GM21526 (cell line): ENCODE data around the gene KCTD20.
"Not testable (repeated sequence)": the region's sequence is repeated elsewhere in the genome, so short reads cannot be mapped to it uniquely, and the experiment has no call there.

ENCODE experiments used
- ATAC-seq: cut with Tn5 transposase; IDR thresholded peaks from one replicate; pipeline ENCODE4 v1.9.1; 2021; ENCODE audit warnings: moderate library complexity; ENCODE audit not compliant: unreplicated experiment, low FRiP score

KCTD20 gene

DNA sequence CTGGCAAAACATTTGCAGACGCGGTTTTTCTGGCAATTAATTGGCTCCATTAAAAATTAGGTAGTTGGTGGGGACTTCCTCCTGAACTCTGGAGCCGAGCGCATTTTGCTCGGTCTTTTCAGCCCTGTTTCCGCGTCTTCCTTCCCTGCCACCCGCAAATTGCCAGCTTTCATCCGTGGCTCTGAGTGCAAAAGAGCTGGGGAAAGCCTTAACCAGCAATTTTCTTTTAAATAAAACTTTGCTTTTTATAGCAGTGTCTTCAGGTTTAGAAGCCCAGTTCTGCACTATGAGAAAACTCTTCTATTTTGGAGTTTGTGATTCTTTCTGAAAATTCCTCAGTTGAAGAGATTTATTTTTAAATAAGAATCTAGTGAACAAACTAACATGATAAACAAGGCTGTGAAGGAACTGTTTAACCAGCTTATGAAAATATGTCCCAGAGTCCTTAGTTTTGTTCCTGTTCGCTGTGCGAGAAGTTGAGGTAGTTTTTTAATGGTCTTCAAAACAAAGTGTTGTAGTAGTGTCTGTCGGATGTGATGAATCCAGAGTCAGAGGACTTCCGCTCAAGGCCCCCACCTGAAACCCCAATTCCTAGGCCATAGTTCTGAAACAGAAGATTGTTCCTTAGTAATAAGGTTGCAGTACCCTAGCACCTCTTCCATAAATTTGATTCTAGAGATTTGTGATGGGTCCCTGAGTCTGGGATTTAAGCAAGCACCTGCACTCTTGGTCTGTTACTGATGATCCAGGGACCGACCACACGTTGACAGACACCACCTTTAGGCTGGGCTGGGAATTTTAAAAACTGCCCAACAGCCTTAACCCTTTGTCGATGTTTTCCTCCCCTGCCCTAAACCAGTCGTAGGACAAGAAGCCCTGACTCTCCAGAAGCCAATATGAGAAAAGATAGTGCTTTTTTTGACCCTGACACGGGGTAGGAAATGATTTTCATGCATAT is 950 bp downstream of the KCTD20 start:
- no peak for ATAC-seq

GRCh38 chr6:36444470-36444869 is 1.7 kb downstream of the KCTD20 start:
- no peak for ATAC-seq

GRCh38 chr6:36445621-36446020 is 2.8 kb downstream of the KCTD20 start:
- ATAC-seq = no peak

- not testable (repeated sequence) for ATAC-seq
These were observed 6.4 kb downstream of the KCTD20 start for GRCh38 chr6:36449173-36449572.

- not testable (repeated sequence) for ATAC-seq
These were observed 10.1 kb downstream of the KCTD20 start for GRCh38 chr6:36452897-36453296.

DNA sequence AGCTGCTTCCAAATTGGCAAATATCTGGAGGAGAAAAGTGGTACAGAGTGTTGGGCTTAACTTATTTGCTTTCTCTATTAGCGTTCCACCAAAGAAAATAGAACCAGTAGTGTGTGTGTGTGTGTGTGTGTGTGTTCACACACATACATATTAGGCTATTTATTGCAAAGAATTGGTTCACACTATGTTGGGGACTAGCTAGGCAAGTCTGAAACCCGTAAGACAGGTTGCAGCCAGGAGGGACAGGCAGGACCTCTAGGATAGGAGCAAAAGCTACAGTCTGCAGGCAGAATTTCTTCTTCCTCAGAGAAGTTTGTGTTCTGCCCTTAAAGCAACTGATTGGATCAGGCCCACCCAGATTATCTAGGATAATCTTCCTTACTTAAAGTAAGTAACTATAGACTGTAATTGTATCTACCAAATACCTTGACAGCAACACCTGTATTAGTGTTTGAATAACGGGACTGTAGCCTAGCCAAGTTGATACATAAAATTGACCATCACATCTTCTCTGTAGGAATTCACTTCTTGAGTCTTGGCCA is 12.8 kb downstream of the KCTD20 start:
- no peak for ATAC-seq

DNA sequence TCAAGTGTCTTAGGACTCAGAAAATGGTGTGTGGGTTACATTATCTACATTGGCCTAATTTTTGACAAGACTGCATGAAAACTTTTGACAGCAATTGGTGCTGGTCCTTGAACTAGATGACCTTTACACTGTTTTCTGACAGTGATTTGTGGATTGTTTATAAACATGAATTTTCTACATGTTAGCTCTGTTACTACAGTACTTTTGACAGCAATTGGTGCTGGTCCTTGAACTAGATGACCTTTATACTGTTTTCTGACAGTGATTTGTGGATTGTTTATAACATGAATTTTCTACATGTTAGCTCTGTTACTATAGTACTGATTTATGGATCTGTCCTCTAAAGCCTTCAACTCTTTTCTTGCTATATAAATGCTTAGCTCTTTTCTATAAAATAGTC is 16.7 kb downstream of the KCTD20 start:
- no peak for ATAC-seq

- ATAC-seq = no peak
These were observed 18.1 kb downstream of the KCTD20 start for GRCh38 chr6:36460916-36461315.

GRCh38 chr6:36461646-36462045 is 18.8 kb downstream of the KCTD20 start:
- ATAC-seq = no peak

DNA sequence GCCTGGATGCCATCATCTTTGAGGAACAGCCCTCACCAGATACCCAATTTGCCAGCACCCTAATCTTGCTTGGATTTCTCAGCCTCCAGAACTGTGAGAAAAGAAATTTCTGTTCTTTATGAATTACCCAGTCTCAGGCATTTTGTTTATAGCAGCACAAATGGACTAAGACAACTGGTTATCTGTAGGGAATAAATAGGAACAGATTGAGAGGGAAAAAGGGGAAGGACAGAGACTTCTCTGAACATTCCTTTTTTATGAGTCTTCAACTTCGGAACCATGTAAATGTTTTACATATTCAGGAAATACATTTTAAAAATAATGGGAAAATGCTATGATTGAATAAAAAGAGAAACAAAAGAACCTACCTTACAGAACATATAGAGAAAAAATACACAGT is 20.9 kb downstream of the KCTD20 start:
- no peak for ATAC-seq

DNA sequence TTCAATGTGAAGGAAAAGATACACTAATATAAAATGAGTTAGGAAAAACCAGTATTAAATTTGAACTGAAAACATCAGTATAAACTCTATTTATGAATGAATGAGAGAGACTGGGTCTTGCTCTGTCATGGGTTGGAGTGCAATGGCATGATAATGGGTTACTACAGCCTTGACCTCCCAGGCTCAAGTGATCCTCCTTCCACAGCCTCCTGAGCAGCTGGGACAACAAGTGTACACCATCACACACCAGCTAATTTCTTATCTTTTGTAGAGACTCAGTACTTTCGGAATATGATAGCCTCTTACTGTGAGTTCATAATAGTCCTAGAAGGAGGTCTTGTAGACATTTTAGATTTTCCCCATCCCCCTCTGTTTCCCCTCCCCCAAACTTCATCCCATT is 21.4 kb downstream of the KCTD20 start:
- no peak for ATAC-seq

DNA sequence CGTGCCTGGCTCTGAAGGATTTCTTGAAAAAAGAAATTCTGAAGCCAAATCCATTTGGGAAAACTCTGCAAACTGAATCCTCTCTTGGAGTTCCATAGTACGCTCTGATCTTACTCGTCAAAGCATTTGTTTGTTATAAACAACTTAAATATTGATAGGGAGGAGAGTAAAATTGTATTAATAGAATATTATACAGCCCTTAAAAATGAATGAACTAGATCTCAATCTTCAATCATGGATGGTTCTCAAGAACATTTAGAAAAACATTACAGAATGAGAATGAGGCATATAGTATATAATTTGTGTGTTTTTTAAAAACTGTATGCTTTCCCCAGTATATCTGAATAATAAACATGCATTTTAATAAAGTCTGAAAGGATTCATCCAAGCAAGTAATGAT is 24.8 kb downstream of the KCTD20 start:
- ATAC-seq = no peak

DNA sequence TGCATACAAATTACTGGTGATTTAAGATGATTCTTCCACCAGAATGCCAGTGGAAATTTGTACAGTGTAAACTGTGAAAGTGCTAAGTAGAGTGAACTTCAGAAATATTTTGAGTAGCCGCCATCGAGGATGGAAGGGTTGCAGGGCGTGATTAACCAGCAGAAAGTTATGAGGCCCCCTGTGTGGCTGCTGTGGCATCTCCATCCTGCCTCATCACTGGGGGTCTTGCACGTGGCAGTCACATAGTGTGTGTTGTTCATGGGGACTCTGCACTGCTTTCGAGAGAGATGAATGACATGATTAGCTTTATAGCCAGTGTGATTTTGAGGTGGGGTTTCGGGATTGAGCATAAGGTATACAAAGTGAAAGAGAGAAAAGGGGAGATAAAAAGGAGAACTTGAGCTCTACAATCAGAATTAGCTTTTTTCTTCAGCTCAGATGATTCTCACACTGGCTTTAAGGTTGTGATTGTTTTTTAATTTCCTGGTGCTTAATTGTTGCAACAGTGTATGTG is 26.4 kb downstream of the KCTD20 start:
- ATAC-seq = no peak

DNA sequence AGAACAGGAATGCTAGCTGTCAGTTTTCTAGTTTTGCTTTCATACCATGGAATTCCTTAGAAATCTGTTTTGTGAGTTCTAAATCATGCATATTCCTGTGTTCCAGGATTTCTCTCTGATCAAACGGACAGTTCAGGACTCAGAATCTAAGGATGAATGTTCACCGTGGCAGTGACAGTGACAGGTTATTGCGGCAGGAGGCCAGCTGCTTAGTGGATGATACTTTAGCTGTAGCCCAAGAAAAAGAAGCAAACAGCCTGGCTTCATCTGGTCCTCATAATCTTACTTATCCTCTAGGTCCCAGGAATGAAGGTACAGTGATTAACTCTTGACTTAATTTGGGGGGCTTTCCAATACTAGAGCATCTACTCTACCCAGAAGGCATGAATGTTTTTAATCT is 27.1 kb downstream of the KCTD20 start:
- no peak for ATAC-seq

- no peak for ATAC-seq
These were observed 35.3 kb downstream of the KCTD20 start for GRCh38 chr6:36478051-36478526.

- no peak for ATAC-seq
These were observed 36.5 kb downstream of the KCTD20 start for GRCh38 chr6:36479256-36479655.

DNA sequence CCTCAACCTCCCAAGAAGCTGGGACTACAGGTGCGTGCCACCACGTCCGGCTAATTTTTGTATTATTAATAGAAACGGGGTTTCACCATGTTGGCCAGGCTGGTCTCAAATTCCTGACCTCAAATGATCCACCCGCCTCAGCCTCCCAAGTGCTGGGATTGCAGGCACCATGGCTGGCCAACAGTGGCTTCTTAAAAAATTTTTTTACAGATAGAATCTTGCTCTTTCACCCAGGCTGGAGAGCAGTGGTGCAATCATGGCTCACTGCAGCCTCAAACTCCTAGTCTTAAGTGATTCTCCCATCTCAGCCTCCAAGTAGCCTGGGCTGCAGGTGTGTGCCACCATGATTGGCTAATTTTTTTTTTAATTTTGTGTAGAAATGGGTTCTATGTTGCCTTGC is 40.5 kb downstream of the KCTD20 start:
- ATAC-seq = not testable (repeated sequence)

- no peak for ATAC-seq
These were observed 41.9 kb downstream of the KCTD20 start for GRCh38 chr6:36484736-36485135.

- no peak for ATAC-seq
These were observed 44.9 kb downstream of the KCTD20 start for GRCh38 chr6:36487698-36488097.

DNA sequence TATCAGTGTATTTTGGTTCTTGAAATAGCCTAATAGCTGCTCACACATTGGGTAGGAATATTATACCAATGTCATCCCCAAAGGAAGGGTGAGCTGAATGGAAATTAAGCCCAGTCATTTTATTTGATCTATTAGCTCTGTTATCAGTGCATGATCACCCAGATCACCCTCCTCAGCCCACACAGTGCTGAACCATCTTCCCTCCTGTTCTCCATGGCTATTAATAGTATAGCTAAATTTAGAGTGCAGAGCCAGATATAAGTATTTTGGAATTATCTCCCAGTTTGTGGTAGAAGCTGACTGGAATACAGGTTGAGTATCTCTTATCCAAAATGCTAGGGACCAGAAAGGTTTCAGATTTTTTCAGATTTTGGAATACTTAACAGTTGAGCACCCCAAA is 45.4 kb downstream of the KCTD20 start:
- no peak for ATAC-seq

GRCh38 chr6:36489426-36489825 is 46.6 kb downstream of the KCTD20 start:
- no peak for ATAC-seq
